OCI-LY3 (cell line): ENCODE data around the gene HOXA3.

Experiments
- H2AFZ ChIP-seq: fragments of 200-600, 300-600 bp; shearing (Covaris generic); 2 replicates; pipeline ENCODE4 v1.6.0; 2014; ENCODE audit warnings: antibody characterized with exemption, low read depth, low read length
- H3K27ac ChIP-seq: fragments of 200-600, 300-600 bp; sonication (generic); 2 replicates; pipeline ENCODE4 v1.5.1; 2014; ENCODE audit warnings: mild to moderate bottlenecking, low read length, moderate library complexity, mixed read lengths
- H3K27me3 ChIP-seq: fragments of 200-600, 300-600 bp; sonication (generic); 2 replicates; pipeline ENCODE4 v1.6.1; 2014; ENCODE audit warnings: low read depth, low read length, mixed read lengths
- H3K36me3 ChIP-seq: fragments of 200-600, 300-600 bp; sonication (generic); replicated peaks from 2 replicates; pipeline ENCODE3; 2014; ENCODE audit warnings: low read depth, low read length, mixed read lengths
- H3K4me1 ChIP-seq: fragments of 300-600, 200-600 bp; sonication (generic); 2 replicates; pipeline ENCODE4 v1.6.1; 2014; ENCODE audit warnings: low read length, mixed read lengths
- H3K4me2 ChIP-seq: fragments of 200-600, 300-600 bp; sonication (generic); 2 replicates; pipeline ENCODE4 v1.6.1; 2014; ENCODE audit warnings: low read length, mixed read lengths
- H3K4me3 ChIP-seq: fragments of 300-600, 200-600 bp; sonication (generic); 2 replicates; pipeline ENCODE4 v1.5.1; 2014; ENCODE audit warnings: antibody characterized with exemption, mild to moderate bottlenecking, low read length, moderate library complexity
- H3K79me2 ChIP-seq: fragments of 300-600, 200-600 bp; shearing (Covaris generic); 2 replicates; pipeline ENCODE4 v1.6.1; 2014; ENCODE audit warnings: mild to moderate bottlenecking, low read length, mixed read lengths
- H3K9ac ChIP-seq: fragments of 300-600, 200-600 bp; shearing (Covaris generic); 2 replicates; pipeline ENCODE4 v1.6.0; 2014; ENCODE audit warnings: mild to moderate bottlenecking, low read length, moderate library complexity
- H3K9me3 ChIP-seq: fragments of 200-600, 300-600 bp; shearing (Covaris generic); 2 replicates; pipeline ENCODE4 v1.6.1; 2014; ENCODE audit warnings: low read length, mixed read lengths; ENCODE audit not compliant: insufficient read depth
- H4K20me1 ChIP-seq: fragments of 200-600, 300-600 bp; sonication (generic); 2 replicates; pipeline ENCODE4 v1.6.1; 2016; ENCODE audit warnings: low read length, mixed read lengths; ENCODE audit not compliant: insufficient read depth
- CTCF ChIP-seq: fragments of 200-600, 300-600 bp; sonication (generic); IDR thresholded peaks from 2 replicates; pipeline ENCODE4 v1.5.1; 2014; ENCODE audit warnings: antibody characterized with exemption, low read length, low read depth
- EZH2phosphoT487 ChIP-seq: fragments of 200-600 bp; shearing (Covaris generic); IDR thresholded peaks from 2 replicates; pipeline ENCODE4 v1.6.1; 2018; ENCODE audit warnings: antibody characterized with exemption, mixed run types, low read depth

The HOXA3 gene

GRCh38 chr7:27161214-27161720 lies 8.9 kb upstream of the HOXA3 start:
- Histone ChIP-seq H3K27me3 (no peaks in the 10 kb centered on the region), H3K27ac (no peak overlapping the region)

DNA sequence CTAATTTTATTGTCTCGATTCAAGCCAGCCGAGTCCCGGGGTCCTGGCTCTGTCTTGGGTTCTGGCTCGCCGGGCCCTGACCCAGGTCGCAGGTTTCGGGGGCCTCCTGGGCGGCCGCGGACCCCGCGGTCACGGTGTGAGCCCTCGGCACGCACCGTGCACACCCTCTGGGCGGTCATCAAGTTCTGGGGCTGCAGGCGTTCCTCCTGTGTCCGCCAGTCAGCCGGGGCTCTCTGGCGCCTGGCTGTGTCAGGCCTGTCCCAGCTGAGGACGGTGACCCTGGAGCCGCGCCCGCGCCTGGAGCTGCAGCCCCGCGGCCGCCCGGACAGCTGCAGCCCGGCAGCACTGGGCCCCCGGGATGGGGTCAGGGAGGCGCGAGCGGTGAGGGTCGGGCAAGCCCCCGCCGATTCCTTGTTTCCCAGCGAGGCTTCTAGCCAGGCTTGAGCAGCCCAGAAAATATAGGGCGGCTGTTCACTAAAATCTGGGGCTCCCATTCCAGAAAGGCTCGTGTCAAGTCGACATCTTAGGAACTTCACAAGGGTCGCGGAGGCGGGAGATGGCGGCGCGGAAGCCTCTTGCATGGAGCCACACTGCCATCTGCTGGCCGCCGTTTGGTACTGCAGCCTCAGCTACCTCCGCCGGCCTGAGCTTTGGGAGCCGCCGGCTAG lies 8.3 kb upstream of the HOXA3 start:
- Histone ChIP-seq H2AFZ (peak overlapping the region; percentile 100), H3K27me3 (no peaks in the 10 kb centered on the region), H3K4me3 (peak overlapping the region; percentile 99), H3K9me3 (no peaks in the 10 kb centered on the region), H3K9ac (peak overlapping the region; percentile 82), H3K79me2 (no peaks in the 10 kb centered on the region), H3K27ac (no peak overlapping the region), H3K4me2 (peak overlapping the region; percentile 96), H3K36me3 (no peaks in the 10 kb centered on the region), H3K4me1 (0 out of 2 replicates have a peak, but pooled peaks cover 5% of the 10 kb centered on the region), H4K20me1 (no peaks in the 10 kb centered on the region)
- TF ChIP-seq CTCF (peak; percentile 71), EZH2phosphoT487 (no peak)

More at GRCh38 chr7:27161214-27161720, 8.9 kb upstream of the HOXA3 start:
- Histone ChIP-seq H2AFZ (peak overlapping the region; percentile 100), H3K9ac (peak overlapping the region; percentile 82), H3K4me2 (peak overlapping the region; percentile 96), H3K79me2 (no peaks in the 10 kb centered on the region), H3K36me3 (no peaks in the 10 kb centered on the region), H3K4me3 (peak overlapping the region; percentile 99), H3K9me3 (no peaks in the 10 kb centered on the region), H4K20me1 (no peaks in the 10 kb centered on the region), H3K4me1 (0 out of 2 replicates have a peak, but pooled peaks cover 5% of the 10 kb centered on the region)
- TF ChIP-seq CTCF (0 out of 2 replicates have a peak, but pooled peaks have one; percentile 17), EZH2phosphoT487 (no peak)

DNA sequence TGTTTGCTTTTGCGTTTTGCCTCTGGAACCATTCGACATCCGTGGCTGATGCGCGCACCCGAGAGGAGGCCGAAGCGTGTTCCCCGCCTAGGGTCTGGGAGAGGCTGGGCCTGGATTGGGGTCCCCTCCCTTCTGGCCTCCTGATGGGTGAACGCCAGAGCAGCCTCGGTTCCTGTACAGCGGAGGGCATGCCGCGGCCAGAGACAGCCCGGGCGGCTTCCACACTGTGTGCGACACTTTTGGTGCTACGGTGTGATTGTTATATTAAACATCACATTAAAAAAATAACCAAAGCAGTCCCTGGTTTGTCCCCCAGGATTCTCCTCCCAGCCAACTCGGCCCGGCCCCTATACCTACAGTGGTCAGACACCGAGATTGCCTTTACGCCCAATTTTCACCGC lies 7.8 kb upstream of the HOXA3 start:
- H3K4me3 ChIP-seq = peak overlapping the region; percentile 99

More for the DNA sequence above, 7.8 kb upstream of the HOXA3 start:
- H2AFZ ChIP-seq = peak overlapping the region; percentile 98
- 0 out of 2 replicates have a peak, but pooled peaks cover 5% of the 10 kb centered on the region for H3K4me1 ChIP-seq
- H3K27me3 ChIP-seq = no peaks in the 10 kb centered on the region
- H3K27ac ChIP-seq = no peak overlapping the region
- H3K79me2 ChIP-seq = no peaks in the 10 kb centered on the region
- no peak for TF ChIP-seq CTCF
- no peak for TF ChIP-seq EZH2phosphoT487
- H4K20me1 ChIP-seq = no peaks in the 10 kb centered on the region
- peak overlapping the region; percentile 96 for H3K4me2 ChIP-seq
- peak overlapping the region; percentile 82 for H3K9ac ChIP-seq
- H3K36me3 ChIP-seq = no peaks in the 10 kb centered on the region
- H3K9me3 ChIP-seq = no peaks in the 10 kb centered on the region
